Stimulated activated CD4-positive, alpha-beta T cell treated with anti-CD3 and anti-CD28 coated beads, Interleukin-12 subunit alpha, Interleukin-12 subunit beta, amount 100 ng/mL, for 48 hours (primary cell): ENCODE measurements around the gene KRT10.

ENCODE experiments used
- DNase-seq, 3 donors: peaks; one replicate each; pipeline ENCODE4 v3.0.0-alpha.2; 2020; ENCODE audit warnings: low read depth in 2 of 3, low spot score in 1 of 3

Gene KRT10

DNA sequence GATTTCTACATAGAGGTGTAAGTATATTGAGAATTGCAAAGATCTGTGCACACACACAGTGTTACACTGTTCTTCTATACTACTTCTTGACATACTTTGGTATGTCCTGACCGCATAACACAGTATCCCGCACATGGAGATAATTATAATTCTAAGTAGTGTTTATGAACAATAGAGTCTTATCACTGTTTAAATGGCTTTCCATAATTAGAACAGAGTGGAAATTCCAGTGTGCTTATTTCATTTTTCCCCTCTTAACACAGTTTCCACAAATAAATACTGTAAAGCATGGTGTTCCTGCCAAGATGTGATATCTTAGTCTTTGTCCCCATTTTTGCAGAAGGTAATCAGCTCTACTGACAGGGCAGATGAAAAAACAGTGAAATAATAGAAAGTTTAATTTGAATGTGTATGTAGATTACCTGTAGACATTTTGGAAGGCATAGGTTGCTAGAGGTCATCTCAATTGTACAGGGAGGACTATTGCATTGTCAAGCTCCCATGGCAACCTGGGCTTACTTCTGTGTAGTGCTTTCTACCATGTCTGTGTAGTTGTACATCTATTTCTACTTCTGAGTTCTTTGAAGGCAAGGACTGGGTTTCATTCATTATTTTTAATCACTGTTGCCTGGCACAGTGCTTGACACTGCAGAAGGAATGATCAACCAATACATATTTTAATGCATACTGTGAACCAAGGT is 12.5 kb downstream of the KRT10 start:
- no peak for DNase-seq

- no peak for DNase-seq
Observed at GRCh38 chr17:40806131-40806530, 16.3 kb downstream of the KRT10 start.

DNA sequence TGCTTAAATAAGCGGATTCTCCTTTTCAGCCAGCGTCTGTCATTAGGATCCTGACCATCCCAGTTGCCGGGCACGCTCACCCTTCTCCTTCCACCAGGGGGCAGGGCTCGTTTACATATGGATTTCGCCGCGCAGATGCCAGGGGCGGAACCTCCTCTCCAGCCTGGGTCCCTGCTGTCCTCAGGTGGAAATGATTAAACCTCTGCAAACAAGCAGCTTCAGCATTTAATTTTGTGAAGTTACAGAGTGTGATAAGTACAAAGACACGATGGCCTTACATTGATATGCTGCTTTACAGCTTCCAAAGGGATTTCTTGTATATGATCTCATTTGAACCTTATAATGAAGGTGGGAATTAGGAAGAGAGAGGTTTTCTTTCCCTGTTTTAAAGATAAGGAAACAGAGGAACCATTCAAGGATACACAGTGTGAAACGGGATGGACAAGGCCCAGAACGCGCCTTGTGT is 18.8 kb downstream of the KRT10 start:
- peak; percentile 62 to 79 (median 66) for DNase-seq

DNA sequence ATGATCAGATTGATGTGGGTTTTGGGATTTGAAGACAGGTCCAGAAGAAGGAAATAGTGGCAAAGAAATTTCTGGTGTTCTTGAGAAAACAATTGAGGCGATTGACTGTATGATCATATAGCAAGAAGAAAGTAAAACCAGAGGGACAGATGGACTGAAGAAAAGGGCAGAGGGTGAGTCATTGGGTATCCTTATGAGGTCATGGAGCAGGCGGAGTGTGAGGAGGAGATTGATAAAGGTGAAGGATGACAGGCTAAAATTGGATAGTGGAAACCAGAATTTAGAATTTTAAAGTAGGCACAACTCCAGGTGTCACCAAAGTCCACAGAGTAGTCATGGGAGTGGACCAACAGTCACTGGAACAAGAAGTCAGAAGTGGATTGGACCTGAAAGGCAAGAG is 21.3 kb downstream of the KRT10 start:
- no peak for DNase-seq

DNA sequence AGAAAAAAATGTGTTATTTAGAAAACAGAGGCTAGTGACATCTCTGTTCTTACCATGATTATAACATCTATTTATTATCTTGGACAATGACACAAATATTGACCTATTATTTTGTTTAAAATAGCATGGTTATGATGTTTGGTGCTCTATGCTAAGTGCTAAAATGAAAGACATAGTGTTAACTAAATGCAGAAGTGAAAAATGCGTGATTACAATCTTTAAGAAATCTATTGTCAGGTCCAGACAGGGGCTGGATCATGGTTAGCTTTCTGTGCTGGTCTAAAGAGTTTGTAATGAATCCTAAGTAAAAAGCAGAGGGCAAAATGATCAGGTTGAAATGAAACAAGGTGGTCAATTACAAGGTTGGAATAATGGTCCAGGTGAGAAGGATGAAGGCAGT is 22.0 kb downstream of the KRT10 start:
- DNase-seq: no peak

GRCh38 chr17:40799859-40800258 is 22.6 kb downstream of the KRT10 start, which contains the start of gene KRT28:
KRT28 (minus strand) TSS chr17:40799959; CDS start chr17:40799893, 66 bp downstream.
- DNase-seq: no peak

DNA sequence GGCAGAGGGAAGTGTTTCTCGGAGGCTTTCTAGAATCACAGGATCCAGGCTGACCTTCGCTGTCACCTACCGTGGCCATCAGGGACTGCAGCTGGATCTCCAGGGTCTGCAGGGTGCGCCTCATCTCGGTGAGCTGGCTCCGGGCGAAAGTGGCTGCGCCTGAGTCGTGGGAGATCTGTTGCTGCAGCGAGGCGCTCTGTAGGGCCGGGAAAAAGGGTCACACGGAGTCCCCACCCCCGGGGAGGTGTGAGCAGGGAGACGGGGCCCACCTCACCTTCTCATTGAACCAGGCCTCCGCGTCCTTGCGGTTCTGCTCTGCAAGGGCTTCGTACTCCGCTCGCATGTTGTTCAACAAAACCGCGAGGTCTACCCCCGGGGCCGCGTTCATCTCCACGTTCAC is 25.6 kb downstream of the KRT10 start:
- no peak for DNase-seq

GRCh38 chr17:40795019-40795667 is 27.3 kb downstream of the KRT10 start:
- no peak for DNase-seq

DNA sequence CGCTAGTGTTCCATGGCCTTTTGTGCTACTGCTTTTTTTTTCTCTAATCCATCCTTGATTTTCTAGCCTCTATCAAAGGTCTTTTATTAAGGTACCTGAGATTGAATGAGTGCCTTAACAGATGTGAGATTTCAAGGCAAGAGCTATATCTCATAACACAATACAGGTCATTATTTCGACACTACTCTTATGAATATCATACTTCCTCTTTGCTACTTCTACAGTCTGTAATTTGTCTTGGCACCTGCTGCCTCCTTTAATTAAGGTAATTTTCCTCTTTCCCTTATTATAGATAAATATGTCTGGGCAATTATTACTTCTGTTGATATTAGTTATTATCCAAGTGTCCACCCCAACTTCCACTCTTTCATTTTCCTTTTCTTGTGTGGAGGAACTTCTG is 27.9 kb downstream of the KRT10 start:
- DNase-seq: no peak

DNA sequence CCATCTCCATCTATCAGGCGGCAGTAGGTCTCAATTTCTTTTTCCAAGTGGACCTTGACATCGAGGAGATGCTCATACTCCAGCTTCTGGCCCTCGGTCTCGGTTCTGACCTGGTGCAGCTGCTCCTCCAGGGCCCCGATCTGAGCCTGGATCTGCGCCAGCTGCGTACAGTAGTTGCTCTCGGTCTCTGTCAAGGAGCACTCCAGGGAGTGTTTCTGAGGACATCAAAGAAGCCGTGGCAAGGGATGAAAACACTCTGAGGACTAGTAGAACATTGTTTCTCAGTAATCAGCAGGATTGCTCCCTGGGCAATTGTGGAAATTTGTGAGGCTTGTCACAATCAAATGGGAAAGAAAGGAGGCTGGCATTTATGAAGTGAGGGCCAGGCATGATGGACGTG is 28.6 kb downstream of the KRT10 start:
- no peak for DNase-seq

GRCh38 chr17:40791787-40792436 is 30.5 kb downstream of the KRT10 start:
- no peak for DNase-seq

GRCh38 chr17:40791111-40791510 is 31.3 kb downstream of the KRT10 start:
- no peak for DNase-seq

DNA sequence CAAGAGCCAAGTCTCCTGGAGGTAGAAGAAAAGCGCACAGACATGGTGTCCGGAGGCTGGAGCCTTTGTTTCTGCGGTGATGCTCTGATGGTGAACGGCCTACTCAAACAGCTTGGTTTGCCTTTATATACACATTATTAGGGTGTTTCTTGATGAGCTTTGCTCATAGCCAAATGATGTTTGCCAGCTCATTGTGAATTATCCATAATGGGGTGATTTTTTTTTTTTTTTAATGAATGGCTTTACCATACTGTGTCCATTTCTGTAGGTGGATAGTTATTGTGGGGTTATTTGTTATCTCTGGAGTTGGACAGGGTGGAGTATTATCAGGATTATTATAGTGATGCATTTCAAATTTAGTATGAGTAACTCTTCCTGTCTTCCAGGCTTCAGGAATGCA is 40.0 kb downstream of the KRT10 start, which contains the start of gene KRT27:
Gene KRT27, minus strand, starts transcription at position 101 of the 400 bp plus-strand sequence. Its CDS starts 57 bp downstream, at position 44.
- DNase-seq: no peak

DNA sequence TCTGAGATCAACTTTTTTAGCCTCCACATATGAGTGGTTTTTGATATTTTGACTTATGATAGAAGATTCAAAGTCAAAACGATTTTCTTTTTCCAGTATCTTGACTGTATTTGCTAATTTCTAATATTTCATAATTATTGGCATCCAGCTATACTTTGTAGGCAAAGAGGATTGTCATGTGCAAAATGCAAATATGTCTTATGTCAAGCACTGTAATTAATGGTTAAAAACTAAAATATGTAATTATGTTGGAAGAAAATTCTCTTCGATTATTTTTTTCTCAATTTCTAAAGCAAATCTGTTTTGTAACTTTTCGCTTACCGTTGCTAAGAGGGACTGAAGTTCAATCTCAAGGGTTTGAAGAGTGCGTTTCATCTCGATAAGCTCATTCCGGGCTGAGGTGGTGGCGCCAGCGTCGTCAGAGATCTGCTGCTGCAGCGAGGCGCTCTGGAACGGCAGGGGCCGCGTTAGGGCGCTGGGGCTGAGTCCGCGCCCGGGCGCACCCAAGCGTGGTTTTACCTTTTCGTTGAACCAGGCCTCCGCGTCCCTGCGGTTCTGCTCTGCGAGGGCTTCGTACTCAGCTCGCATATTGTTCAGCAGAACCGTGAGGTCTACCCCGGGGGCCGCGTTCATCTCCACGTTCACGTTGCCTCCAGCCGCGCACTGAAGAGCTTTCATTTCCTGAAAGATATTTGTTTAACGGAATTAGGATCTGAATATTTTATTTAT is 43.1 kb downstream of the KRT10 start:
- DNase-seq: peak in 1 of 3 donors; percentile 5

- DNase-seq: no peak
Observed at GRCh38 chr17:40778461-40778860, 44.0 kb downstream of the KRT10 start.

GRCh38 chr17:40777971-40778370 is 44.4 kb downstream of the KRT10 start:
- DNase-seq: no peak

DNA sequence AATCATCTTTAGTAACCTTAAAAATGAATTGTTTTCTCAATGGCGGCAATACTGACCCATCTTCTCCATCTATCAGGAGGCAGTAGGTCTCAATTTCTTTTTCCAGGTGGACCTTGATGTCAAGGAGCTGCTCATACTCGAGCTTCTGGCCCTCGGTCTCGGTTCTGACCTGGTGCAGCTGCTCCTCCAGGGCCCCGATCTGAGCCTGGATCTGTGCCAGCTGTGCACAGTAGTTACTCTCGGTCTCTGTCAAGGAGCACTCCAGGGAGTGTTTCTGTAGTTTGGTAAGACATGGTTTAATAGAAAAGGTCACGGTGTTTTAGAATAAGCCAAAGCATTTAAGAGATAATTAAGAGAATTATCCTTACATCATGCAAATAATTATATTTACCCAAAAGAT is 45.0 kb downstream of the KRT10 start:
- DNase-seq: no peak

DNA sequence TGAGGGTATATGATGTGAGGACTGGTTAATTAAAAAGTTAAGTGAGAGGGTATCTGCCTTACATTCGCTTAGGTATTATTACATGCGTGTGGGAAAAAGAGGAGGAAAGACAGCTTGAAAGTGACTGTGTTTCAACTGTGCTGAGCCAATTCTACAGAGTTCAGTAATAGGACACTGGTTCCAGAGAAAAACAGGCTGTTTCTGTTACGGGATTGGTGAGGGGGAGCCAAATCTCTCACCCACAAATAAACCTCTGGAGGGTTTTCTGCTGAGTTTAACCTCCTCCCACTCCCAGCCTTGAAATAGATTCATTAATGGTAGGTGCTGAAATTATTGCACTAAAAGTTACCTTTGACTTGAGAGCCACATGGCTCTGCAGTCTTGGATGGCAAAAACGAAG is 46.5 kb downstream of the KRT10 start:
- DNase-seq: no peak

- no peak for DNase-seq
Observed at GRCh38 chr17:40772101-40772500, 50.3 kb downstream of the KRT10 start, which contains the start of gene KRT26. KRT26 (minus strand) TSS chr17:40772201; CDS start chr17:40772113, 88 bp downstream.
